Mesenteric fat pad (tissue), 1 donor: ENCODE measurements around the gene RPS6KA2. TPM values are rescaled to one million over a fixed set of nuclear protein-coding genes. Genes with fewer than 3 reads are reported as not detected.

ENCODE experiments used
- DNase-seq: peaks from one replicate; pipeline ENCODE4 v3.0.0-alpha.2; 2020; ENCODE audit warnings: low spot score
- total RNA-seq: library from RNA; stranded (reverse); fragmentation: NEBNext Ultra II Directional; extraction: Animal tissue kit (Norgen Biotek cat#: 25700); gene quantifications from one replicate; pipeline ENCODE4 v1.2.1, GENCODE V29; 2021
- donor health status: DM: yes; HTN: yes; CAD: no.

Gene RPS6KA2
- total RNA-seq, 1 donor from 2014 or later = 45.2 TPM

- peak; percentile 62 for DNase-seq
Measured at GRCh38 chr6:166459272-166459671, 167.8 kb downstream of the RPS6KA2 start.

- no peak for DNase-seq
Measured at GRCh38 chr6:166456395-166457156, 170.5 kb downstream of the RPS6KA2 start.

GRCh38 chr6:166454692-166455515, 172.1 kb downstream of the RPS6KA2 start:
- no peak for DNase-seq

- DNase-seq = no peak
Measured at GRCh38 chr6:166453651-166454050, 173.4 kb downstream of the RPS6KA2 start.

- peak; percentile 74 for DNase-seq
Measured at GRCh38 chr6:166450167-166450873, 176.7 kb downstream of the RPS6KA2 start.

- no peak for DNase-seq
Measured at GRCh38 chr6:166449641-166450040, 177.4 kb downstream of the RPS6KA2 start.

GRCh38 chr6:166449036-166449435, 178.0 kb downstream of the RPS6KA2 start:
- no peak for DNase-seq

GRCh38 chr6:166448432-166448831, 178.6 kb downstream of the RPS6KA2 start:
- DNase-seq = no peak

- peak; percentile 28 for DNase-seq
Measured at GRCh38 chr6:166446567-166447065, 180.4 kb downstream of the RPS6KA2 start.

GRCh38 chr6:166446146-166446545, 180.9 kb downstream of the RPS6KA2 start:
- DNase-seq = peak; percentile 9

GRCh38 chr6:166444446-166444845, 182.6 kb downstream of the RPS6KA2 start:
- DNase-seq = peak; percentile 68

- DNase-seq = peak; percentile 26
Measured at GRCh38 chr6:166443166-166443565, 183.9 kb downstream of the RPS6KA2 start.

GRCh38 chr6:166442131-166442685, 184.8 kb downstream of the RPS6KA2 start:
- peak; percentile 51 for DNase-seq

GRCh38 chr6:166441325-166442078, 185.5 kb downstream of the RPS6KA2 start:
- peak; percentile 84 for DNase-seq

- DNase-seq = peak; percentile 18
Measured at GRCh38 chr6:166440729-166441128, 186.3 kb downstream of the RPS6KA2 start.

GRCh38 chr6:166440106-166440505, 186.9 kb downstream of the RPS6KA2 start:
- DNase-seq = peak; percentile 16

- DNase-seq = peak; percentile 78
Measured at GRCh38 chr6:166439366-166440091, 187.5 kb downstream of the RPS6KA2 start.

- peak; percentile 22 for DNase-seq
Measured at GRCh38 chr6:166438211-166438861, 188.7 kb downstream of the RPS6KA2 start.

- DNase-seq = peak; percentile 55
Measured at GRCh38 chr6:166437661-166438060, 189.4 kb downstream of the RPS6KA2 start.
